Endothelial cell (in vitro differentiated cells): ENCODE measurements around the gene ZNF831. TPM values are rescaled to one million over a fixed set of nuclear protein-coding genes. Genes with fewer than 3 reads are reported as not detected.

ENCODE experiments used
- DNase-seq: peaks from one replicate; pipeline ENCODE4 v3.0.0; 2021; ENCODE audit warnings: low spot score
- H3K27ac Mint-ChIP-seq: one replicate; pipeline ENCODE4 v1.8.0; 2021; ENCODE audit warnings: mixed read lengths, inconsistent platforms; ENCODE audit not compliant: unreplicated experiment
- H3K27me3 Mint-ChIP-seq: one replicate; pipeline ENCODE4 v1.8.0; 2021; ENCODE audit warnings: mild to moderate bottlenecking, moderate library complexity, mixed read lengths, inconsistent platforms; ENCODE audit not compliant: unreplicated experiment
- H3K36me3 Mint-ChIP-seq: one replicate; pipeline ENCODE4 v1.8.0; 2021; ENCODE audit warnings: mild to moderate bottlenecking, low read depth, mixed read lengths, inconsistent platforms; ENCODE audit not compliant: unreplicated experiment
- H3K4me1 Mint-ChIP-seq: one replicate; pipeline ENCODE4 v1.8.0; 2021; ENCODE audit warnings: mild to moderate bottlenecking, mixed read lengths, inconsistent platforms; ENCODE audit not compliant: unreplicated experiment
- H3K4me3 Mint-ChIP-seq: one replicate; pipeline ENCODE4 v1.8.0; 2021; ENCODE audit warnings: mild to moderate bottlenecking, mixed read lengths, inconsistent platforms; ENCODE audit not compliant: unreplicated experiment
- H3K9me3 Mint-ChIP-seq: one replicate; pipeline ENCODE4 v1.8.0; 2021; ENCODE audit warnings: mixed read lengths, inconsistent platforms; ENCODE audit not compliant: unreplicated experiment
- total RNA-seq: library from RNA; stranded (reverse); fragmentation: NEBNext Ultra II Directional; extraction: Animal tissue kit (Norgen Biotek cat#: 25700); gene quantifications from one replicate; pipeline ENCODE4 v1.2.1, GENCODE V29; 2021; ENCODE audit not compliant: unreplicated experiment
- TF ChIP-seq, protein P1 (sequence below): fragments of 200-600 bp; sonication (generic); IDR thresholded peaks from one replicate; pipeline ENCODE4 v1.5.0; 2021; ENCODE audit warnings: antibody characterized with exemption; ENCODE audit not compliant: unreplicated experiment

Gene ZNF831
- total RNA-seq, 1 donor from 2014 or later, result 0.56 TPM

DNA sequence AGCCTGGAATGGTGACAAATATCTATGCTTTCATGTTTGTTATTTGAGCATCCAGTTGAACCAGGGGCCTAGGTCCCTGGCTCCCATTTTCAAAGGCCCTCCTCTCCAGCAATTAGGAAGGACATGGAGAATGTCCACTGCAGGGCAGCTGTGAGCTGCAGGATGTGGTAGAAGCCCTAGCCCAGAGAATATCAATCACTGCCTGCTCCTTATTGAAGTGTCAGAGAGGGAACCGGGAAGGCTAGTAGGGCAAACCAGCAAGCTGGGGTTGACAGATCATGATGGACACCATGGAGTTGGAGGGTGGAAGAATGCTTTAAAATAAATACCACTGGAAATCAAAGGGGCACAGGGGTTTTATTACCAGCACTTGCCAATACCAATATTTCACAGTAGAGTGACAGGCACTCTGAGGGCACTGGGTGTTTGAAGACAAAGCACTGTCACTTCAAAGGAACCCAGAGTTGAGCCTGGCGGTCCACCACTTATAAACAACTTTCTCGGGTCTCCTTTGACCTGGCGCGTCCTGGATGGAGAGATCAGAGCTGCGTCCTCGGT, 47.7 kb downstream of the ZNF831 start:
- no peak overlapping the region for H3K4me3 Mint-ChIP-seq
- no peaks in the 10 kb centered on the region for H3K36me3 Mint-ChIP-seq
- H3K9me3 Mint-ChIP-seq, result no peaks in the 10 kb centered on the region

DNA sequence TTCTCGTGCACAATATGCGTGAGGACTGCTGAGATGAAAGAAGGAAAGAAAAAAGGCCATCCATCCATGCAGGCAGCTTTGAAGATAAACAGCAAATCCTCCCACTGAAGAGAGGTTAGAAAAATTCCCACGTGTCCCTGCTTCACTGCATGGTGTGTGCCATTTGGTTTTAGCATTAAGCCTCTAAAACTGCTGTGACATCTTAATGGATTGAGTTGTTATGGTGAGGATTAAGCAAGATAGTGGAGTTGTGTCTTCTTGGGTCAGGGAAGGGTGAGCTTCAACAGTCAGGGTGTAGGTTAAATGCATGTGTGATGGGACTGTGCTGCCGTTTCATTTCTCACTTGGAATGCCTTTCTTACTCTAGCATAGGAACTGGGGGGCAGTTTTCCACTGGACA, 50.5 kb downstream of the ZNF831 start:
- peaks cover 4% of the 10 kb centered on the region for H3K4me1 Mint-ChIP-seq
- no peak for DNase-seq
- H3K36me3 Mint-ChIP-seq, result no peaks in the 10 kb centered on the region
- H3K27ac Mint-ChIP-seq, result no peak overlapping the region
- H3K27me3 Mint-ChIP-seq, result peaks cover under 1% of the 10 kb centered on the region
- TF ChIP-seq, protein P1, sequence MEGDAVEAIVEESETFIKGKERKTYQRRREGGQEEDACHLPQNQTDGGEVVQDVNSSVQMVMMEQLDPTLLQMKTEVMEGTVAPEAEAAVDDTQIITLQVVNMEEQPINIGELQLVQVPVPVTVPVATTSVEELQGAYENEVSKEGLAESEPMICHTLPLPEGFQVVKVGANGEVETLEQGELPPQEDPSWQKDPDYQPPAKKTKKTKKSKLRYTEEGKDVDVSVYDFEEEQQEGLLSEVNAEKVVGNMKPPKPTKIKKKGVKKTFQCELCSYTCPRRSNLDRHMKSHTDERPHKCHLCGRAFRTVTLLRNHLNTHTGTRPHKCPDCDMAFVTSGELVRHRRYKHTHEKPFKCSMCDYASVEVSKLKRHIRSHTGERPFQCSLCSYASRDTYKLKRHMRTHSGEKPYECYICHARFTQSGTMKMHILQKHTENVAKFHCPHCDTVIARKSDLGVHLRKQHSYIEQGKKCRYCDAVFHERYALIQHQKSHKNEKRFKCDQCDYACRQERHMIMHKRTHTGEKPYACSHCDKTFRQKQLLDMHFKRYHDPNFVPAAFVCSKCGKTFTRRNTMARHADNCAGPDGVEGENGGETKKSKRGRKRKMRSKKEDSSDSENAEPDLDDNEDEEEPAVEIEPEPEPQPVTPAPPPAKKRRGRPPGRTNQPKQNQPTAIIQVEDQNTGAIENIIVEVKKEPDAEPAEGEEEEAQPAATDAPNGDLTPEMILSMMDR, result no peak
- H3K9me3 Mint-ChIP-seq, result no peaks in the 10 kb centered on the region
- no peak overlapping the region for H3K4me3 Mint-ChIP-seq

More for the DNA sequence above, 47.7 kb downstream of the ZNF831 start:
- Mint-ChIP-seq H3K4me1 (peaks cover 11% of the 10 kb centered on the region), H3K27me3 (no peaks in the 10 kb centered on the region), H3K27ac (no peak overlapping the region)
- TF ChIP-seq, protein P1, result no peak
- DNase-seq, result no peak

DNA sequence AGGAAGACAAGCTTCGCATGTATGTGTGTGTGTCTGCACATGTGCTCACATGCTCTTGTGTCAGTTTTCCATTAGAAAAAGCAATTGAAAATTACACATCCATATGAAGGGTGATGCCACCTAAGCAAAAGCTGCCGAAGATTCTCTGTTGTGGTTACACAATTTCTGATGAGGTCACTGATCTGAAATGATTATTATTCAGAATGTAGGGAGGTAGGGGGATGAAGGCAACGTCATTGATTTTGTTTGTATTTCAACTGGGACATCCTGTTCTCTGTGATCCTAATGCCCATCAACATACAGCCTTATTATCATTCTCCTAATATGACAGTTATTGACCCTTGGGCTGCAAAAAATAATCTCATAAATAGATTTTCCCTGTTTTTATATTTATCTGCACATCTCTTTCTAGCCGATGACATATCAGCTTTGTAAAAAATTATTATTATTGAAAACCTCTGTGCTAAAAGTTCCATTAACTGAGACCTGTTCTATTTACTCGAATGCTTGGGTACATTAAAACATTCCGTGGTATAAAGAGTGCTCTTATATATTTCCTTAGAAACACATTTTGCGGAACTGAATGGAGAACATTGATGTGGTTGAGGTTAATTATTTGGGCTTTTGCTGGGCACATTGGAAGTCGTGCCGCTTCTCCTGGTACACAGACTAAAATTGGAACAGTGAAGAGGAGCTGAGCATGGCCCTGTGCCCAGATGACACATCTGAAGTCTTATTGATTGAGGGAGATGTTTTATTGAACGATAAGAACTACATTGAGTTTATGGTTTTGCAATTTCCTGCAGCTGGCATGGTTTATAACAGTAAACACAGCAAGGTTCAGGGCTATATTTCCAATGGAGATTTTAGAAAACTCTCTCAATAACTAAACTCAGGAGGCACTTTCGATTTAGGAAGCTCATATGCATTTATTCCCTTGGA, 51.3 kb downstream of the ZNF831 start:
- TF ChIP-seq, protein P1, result no peak
- Mint-ChIP-seq H3K36me3 (no peaks in the 10 kb centered on the region), H3K27ac (no peak overlapping the region), H3K27me3 (peaks cover 2% of the 10 kb centered on the region), H3K4me3 (no peak overlapping the region), H3K4me1 (peaks cover 4% of the 10 kb centered on the region), H3K9me3 (no peaks in the 10 kb centered on the region)
- DNase-seq, result no peak

DNA sequence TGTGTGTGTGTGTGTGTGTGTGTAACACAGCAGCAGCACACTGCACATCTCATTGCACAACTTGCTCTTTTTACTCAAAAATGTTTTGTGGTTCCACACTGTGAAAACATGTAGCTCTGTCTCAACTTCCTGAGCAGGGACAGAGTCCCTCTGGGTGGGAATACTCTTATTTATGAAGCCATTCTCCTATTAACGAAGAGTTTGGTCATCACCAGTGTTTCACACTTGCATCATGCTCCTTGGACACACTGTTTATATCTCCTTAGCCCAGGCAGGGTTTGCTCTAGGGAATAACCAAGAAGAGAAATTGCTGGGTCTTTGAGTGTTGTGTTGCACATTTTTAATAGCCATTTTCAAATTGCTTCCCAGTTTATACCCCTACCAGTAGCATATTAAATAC, 53.6 kb downstream of the ZNF831 start:
- Mint-ChIP-seq H3K27ac (no peak overlapping the region), H3K4me3 (no peak overlapping the region), H3K9me3 (no peaks in the 10 kb centered on the region), H3K27me3 (peaks cover 2% of the 10 kb centered on the region), H3K4me1 (peaks cover 9% of the 10 kb centered on the region), H3K36me3 (no peaks in the 10 kb centered on the region)
- no peak for DNase-seq
- TF ChIP-seq, protein P1, result no peak

DNA sequence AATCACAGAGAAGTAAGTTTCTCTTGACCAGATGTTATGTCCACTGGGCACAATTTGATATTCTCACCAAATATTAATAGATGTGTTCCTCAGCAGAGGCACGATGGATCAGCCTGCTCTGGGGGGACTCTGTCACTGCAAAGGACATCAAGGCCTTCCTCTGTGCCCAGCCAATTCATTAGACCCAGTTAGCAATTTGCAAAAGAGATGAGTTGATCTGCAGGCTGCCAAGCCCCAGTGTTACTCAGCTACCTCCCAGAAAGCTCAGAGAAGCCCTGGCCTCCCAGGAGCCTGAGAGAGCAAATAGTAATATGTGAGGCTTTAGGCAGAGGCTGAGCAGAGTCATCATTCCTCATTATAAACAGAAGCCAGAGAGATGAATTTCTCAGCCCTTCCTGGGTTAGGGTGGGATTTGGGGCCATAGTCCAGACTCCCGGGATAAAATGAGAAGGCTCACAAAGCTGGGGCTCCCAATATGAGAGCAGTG, 54.2 kb downstream of the ZNF831 start:
- TF ChIP-seq, protein P1, result no peak
- Mint-ChIP-seq H3K27me3 (peaks cover 5% of the 10 kb centered on the region), H3K4me3 (no peak overlapping the region), H3K27ac (no peak overlapping the region), H3K9me3 (no peaks in the 10 kb centered on the region), H3K36me3 (no peaks in the 10 kb centered on the region), H3K4me1 (peaks cover 11% of the 10 kb centered on the region)
- no peak for DNase-seq
